Nucleus accumbens (tissue), 56 donors: ENCODE data around the gene LCN10.
"Not testable (repeated sequence)": the region's sequence is repeated elsewhere in the genome, so short reads cannot be mapped to it uniquely, and the experiment has no call there.

Experiments
- DNase-seq, 56 donors: peaks; one replicate each; lab custom pipeline; 2025; lab: John Stamatoyannopoulos, UW

The LCN10 gene

GRCh38 chr9:136707849-136708517, 34.8 kb downstream of the LCN10 start:
- no peak for DNase-seq

DNA sequence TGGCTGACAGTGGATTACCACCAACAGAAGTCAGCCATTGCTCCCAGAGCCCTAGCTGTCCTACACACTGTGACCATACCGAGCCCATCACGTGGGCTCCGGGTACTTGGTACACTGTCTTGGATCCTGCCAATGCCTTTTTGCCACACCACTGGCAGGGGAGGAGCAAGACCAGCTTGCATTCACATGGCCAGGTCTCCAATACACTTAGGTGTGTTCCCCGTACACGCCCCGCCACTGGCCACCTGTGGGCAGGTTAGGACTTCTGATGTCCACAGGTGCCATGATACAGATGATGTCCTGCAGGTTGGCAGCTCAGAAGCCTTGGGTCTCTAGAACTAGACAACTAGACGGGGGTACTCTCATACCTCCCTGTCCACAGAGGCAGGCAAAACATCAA, 35.7 kb downstream of the LCN10 start:
- no peak for DNase-seq

DNA sequence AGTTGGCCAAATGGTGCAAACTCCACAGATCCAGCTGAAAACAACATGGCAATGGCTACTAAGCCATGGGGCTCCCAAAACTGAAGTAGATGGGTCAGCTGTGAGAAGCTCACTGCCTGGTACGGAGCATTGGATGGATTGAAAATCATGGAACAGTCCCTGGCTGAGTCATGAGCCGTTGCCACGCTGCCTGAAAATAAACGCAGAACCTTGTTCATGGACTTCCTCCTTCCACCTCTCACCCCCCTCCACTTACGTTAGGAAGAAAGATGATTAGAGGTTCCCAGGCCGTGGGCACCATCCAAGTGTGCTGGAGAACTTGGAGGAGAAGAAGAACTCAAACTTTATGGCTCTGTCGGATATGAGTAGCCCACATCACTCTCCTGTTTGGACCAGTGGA, 37.2 kb downstream of the LCN10 start:
- no peak for DNase-seq

DNA sequence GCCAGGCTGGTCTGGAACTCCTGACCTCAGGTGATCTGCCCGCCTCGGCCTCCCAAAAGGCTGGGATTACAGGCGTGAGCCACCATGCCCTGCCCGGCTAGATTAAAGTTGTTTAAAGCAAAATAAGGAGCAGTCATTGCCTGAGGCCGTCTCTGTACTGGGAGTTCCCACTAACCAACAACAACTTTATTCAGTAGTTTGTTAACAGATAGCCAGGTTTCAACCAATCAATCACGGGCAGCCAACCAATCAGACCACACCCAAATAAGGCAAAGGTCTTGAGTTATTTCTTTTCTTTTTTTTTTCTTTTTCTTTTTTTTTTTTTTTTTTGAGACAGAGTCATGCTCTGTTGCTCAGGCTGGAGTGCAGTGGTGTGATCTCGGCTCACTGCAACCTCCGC, 38.0 kb downstream of the LCN10 start:
- not testable (repeated sequence) for DNase-seq

- no peak for DNase-seq
Observed at GRCh38 chr9:136703276-136703860, 39.4 kb downstream of the LCN10 start.

- no peak for DNase-seq
Observed at GRCh38 chr9:136701668-136702053, 41.1 kb downstream of the LCN10 start.

GRCh38 chr9:136700959-136701667, 41.6 kb downstream of the LCN10 start:
- no peak for DNase-seq

DNA sequence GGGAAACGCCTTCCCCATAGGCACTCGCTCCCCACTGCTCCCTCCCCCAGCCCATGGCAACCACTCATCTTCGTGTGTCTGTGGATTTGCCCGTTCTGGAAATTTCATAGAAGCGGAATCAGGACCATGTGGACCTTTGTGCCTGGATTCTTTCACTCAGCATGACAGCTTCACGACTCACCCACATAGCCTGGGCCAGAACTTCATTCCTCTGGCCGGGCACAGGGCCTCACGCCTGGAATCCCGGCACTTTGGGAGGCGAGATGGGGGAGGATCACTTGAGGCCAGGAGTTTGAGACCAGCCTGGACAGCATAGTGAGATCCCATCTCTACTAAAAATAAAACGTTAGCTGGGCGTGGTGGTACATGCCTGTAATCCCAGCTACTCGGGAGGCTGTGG, 42.4 kb downstream of the LCN10 start:
- no peak for DNase-seq

DNA sequence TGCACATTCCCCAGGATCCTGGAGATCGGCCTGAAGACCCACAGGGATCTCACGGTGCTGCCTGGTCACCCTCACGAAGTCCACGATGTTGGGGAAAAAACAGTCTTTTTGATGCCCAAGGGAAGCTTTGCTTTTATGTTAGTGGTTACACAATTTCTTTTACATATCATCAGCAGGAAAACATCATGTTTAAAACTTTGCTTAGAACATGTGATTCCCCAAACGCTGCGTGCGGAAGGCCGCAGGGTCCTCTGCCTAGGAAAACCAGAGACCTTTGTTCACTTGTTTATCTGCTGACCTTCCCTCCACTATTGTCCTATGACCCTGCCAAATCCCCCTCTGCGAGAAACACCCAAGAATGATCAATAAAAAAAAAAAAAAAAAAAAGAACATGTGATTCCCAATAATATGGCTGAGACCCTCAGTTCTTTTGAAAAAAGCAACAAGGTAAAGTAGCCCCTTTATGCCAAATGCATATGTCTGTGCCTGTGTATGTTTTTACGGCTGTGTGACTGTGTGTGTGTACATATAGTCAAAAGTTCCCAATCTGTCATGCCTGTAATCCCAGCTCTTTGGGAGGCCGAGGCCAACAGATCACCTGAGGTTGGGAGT, 44.0 kb downstream of the LCN10 start:
- no peak for DNase-seq

DNA sequence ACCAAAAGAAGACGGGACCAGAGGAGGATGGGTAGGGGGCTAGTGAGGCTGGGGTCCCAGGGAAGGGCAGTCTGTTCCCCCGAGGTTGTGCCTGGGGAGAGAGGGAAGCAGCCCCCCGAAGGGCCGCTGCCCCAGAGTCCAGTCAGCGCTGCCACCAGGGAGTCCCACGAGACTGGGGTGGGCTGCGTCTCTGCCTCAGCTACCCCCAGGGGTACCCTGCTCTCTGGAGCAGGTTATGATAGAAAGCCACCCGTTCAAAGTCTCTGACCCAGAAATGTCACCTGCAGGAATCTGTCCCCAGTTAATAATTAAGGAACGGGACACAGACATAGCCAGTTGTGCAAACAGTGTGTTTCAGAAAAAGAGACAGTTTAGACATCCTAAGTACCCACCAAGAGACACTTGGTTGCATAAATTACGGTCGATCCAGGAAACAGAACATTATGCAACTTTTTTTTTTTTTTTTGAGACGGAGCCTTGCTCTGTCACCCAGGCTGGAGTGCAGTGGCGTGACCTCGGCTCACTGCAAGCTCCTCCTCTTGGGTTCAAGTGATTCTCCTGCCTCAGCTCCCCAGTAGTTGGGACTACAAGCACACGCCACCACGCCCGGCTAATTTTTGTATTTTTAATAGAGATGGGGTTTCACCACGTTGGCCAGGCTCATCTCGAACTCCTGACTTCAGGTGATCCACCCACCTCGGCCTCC, 44.8 kb downstream of the LCN10 start:
- no peak for DNase-seq

GRCh38 chr9:136697146-136697820, 45.5 kb downstream of the LCN10 start:
- no peak for DNase-seq

DNA sequence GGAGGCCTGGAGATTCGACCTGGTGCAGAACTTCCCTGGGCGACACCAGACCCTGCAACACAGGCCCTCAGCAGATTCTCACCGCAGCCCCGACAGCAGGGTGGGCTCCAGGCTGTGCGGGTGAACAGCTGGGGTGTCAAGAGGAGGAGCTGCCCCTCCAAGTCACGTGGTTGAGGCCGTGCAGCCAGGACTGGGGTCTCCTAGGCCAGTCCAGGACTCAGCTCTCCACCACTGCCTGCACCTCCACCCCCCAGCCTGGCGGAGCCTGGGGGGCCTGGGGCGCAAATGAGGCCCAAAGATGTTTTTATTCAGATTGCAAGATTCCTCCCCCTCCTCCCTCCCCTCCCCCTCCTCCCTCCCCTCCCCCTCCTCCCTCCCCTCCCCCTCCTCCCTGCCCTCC, 46.2 kb downstream of the LCN10 start:
- no peak for DNase-seq

DNA sequence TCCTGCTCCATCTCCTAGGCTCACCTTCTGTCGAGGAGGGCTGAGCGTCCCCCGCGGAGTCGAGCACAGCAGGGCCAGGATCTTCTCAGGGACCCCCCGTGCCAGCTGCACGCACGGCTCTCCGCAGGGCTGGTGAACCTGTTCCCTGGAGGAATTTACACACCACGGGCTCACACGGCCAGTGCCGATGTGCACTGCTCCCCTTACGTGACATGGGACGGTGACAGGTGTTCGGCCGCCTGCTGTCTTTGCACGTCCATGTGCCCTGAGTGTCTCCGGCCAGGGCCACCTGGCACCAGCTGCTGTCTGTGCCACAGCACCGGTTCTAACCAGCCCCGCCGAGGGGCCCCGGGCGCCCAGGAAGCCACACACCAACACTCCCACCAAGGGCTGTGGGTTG, 46.8 kb downstream of the LCN10 start:
- DNase-seq, result no peak

- no peak for DNase-seq
Observed at GRCh38 chr9:136695435-136695895, 47.3 kb downstream of the LCN10 start.

DNA sequence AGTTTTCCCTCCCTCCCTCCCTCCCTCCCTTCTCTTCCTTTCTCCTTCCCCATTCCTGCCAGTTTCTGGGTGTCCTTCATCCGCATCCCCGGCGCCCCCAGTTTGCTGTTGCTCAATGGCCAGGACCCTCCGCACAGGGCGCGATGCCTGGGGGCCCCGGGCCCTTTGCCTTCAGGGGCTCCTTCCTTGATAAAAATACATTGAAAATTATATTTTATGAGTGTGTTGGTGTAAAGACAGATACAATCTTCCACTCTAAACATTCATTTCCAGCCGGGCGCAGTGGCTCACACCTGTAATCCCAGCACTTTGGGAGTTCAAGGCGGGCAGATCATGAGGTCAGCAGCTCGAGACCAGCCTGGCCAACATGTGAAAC, 47.9 kb downstream of the LCN10 start:
- DNase-seq, result no peak

DNA sequence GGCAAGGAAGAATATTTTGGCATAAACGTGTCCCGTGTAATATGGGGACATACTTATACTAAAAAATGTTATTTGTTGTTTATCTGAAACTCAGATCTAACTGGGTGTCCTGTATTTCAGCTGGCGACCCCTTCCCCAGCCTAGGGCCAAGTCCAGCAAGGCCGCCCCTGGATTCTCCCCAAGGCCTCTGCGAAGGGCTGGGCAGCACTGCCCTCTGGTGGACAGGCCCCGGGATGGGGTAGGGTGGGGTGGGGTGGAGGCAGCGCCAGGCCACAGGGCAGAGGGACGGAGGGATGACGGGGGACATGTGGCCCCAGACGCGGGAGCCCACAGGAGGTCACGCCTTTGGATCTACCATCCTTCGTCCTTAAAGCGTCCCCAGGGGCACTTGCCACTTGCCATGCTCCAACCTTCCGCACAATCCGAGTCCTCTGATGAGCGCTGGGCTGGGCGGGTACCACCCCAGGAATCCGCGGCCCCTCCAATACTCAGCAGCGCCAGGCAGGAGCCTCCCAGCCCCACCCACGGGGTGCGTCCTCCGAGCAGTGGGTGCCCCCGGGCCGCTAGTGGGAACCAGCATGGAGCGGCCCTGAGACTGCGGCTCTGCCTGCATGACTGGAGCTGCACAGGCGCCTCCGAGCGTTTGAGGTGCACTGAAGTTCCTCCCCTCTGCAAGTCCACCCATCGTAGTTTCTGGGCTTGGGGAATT, 48.4 kb downstream of the LCN10 start:
- peak in 2 of 56 donors; percentile 8 to 47 for DNase-seq

DNA sequence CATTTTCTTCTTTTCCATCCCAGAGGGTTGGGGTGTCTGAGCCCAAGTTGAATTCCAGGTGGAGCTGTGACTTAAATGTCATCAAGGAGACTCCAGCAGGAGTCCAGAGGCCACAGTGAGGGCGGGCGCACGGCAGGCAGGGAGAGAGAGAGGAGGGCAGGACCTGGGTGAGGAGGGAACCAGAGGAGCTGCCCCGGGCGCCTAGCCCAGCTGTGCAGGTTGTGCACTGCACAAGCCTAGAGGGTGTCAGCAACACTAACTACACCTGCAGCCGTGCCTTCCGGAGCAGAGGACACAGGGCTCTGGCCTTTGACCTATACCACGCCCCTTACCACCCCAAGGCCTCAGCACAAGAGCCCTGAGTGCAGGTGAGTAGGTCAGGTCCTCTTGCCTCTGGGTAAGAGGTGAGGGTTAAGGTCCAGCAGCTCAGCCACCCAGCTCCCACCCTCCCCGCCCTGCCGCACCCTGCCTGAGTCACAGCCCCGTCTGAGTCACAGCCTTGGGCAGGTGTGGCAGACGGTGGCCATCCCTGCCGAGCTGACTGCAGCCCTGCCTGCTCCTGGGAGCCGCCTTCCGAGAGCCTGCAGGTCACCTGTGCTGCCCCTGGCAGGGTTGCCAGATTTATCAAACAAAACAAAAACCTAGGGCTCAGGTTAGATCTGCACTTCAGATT, 49.1 kb downstream of the LCN10 start:
- peak in 2 of 56 donors; percentile 10 to 31 for DNase-seq

DNA sequence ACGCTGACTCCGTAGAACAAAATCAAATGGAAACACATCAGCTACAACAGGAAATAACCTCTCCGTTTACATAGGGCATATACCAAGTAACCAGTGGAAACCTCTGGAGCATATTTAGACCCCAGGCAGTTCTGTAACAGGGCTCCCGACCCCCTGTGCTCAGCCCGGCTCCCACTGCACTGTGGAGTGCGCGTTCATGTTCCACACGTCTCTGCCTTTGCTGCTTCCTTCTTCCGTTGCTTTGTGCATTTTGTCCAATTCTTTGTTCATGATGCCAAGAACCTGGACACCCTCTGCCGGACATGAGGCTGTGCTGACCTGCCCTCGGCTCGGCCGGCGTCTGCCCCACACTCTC, 49.6 kb downstream of the LCN10 start:
- no peak for DNase-seq
